HG03565 (cell line): ENCODE data around the gene ZNF33A.
A peak's percentile ranks its signal among the peaks of the same experiment; 100 is the strongest.
"Not testable (repeated sequence)": the region's sequence is repeated elsewhere in the genome, so short reads cannot be mapped to it uniquely, and the experiment has no call there.

Experiments
- ATAC-seq: cut with Tn5 transposase; IDR thresholded peaks from one replicate; pipeline ENCODE4 v1.9.1; 2021; ENCODE audit warnings: mild to moderate bottlenecking, moderate library complexity; ENCODE audit not compliant: unreplicated experiment

ZNF33A gene

DNA sequence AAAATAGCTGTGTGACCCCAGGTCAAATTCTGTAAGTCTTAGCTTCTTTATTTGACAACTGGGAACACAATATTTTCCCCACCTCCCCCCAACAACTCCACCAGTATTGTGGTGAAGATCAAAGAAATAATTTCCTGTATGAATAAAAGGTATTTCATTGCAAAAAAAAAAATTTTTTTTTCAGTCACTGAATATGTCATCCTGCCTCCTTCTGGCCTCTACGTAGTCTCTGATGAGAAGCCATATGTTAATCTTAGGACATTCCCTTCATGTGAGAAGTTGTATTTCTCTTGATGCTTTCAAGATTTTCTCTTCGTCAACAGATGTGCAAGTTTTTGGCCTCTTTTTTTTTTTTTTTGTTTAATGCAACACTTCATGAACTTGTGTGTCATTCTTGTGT lies 33.0 kb downstream of the ZNF33A start:
- no peak for ATAC-seq

DNA sequence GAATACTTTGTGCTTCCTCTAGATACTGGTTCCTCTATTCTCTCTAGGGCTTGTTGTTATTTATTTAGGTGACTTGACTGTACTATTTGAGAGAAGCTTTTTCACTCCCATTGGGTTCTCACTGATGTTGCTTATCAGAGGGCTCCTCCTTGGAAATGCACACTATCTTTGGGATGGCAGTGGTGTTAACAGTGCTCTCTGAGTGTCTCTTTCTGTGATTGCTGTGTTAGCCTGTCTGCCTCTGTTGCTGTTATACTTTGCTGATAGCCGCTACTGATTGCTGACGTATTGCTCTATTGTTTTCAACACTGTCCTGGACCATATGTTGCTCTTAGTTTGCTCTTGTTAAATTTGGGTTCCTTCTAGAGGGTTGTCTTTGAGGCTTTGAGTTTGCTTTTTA lies 34.7 kb downstream of the ZNF33A start:
- ATAC-seq = no peak

DNA sequence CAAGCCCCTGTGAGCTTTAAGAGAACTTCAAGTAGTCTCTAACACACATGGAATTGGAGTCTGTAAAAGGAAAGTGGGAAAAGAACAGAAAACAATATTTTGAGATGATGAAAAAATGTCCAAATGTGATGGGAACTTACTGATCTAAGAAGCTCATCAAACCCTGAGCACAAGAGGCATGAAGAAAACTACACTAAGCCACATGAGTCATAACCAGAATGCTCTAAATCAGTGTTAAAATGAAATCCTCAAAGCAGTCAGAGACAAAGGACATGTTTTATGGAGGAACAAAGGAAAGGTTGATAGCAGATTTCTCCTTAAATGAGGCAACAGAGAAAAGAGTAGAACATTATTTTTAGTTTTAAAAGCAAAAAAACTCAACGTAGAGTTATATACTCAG lies 37.2 kb downstream of the ZNF33A start:
- peak; percentile 92 for ATAC-seq

DNA sequence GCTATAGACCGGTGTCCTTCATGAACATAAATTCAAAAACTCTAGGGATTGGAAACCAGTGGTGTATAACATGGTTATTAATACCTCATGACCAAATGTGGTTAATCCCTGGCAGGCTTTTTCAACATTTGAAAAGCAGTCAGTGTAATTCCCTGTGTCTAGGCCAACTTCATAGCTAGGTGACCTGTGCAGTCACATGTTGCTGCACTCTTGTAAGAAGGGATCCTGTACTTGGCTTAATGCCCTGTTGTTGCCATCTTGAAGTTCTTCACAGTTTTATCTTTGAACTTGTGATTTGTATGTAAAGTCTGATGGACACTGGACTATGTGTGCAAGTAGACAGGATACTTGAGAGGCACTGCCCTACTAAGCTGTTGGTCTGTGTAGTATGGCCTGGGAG lies 39.7 kb downstream of the ZNF33A start:
- no peak for ATAC-seq

DNA sequence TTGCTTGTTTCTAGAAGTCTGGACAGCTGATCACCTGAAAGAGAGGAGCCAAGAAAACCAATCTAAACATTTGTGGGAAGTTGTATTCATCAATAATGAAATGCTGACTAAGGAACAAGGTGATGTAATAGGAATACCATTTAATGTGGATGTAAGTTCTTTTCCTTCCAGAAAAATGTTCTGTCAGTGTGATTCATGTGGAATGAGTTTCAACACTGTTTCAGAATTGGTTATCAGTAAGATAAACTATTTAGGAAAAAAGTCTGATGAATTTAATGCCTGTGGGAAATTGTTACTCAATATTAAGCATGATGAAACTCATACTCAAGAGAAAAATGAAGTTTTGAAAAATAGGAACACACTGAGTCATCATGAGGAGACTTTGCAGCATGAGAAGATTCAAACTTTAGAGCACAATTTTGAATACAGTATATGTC lies 43.9 kb downstream of the ZNF33A start:
- no peak for ATAC-seq

DNA sequence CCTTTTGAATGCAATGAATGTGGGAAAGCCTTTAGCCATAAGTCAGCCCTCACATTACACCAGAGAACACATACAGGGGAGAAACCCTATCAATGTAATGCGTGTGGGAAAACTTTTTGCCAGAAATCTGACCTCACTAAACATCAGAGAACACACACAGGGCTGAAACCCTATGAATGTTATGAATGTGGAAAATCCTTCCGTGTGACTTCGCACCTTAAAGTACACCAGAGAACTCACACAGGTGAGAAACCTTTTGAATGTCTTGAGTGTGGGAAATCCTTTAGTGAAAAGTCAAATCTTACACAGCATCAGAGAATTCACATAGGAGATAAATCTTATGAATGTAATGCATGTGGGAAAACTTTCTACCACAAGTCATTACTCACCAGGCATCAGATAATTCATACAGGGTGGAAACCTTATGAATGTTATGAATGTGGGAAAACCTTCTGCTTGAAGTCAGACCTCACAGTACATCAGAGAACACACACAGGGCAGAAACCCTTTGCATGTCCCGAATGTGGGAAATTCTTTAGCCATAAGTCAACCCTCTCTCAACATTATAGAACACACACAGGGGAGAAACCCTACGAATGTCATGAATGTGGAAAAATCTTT lies 44.9 kb downstream of the ZNF33A start:
- not testable (repeated sequence) for ATAC-seq

DNA sequence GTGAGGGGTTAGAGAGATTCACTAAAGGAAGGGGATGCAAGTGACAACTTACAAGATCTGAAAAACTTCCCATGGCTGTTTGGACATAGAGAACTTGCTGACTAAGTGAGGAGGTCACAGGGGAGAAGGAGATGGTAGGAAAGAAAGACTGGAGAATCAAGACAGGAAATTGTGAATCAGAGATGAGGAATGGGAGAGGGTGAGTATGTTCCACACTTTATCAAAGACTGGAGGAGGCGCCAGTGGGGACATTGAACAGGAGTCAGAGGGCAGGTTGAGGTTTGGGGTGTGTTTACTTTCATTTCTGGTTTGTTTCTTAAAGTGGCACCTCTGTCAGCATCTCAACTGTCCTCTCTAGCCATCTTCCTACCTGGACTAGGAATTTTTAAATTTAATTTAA lies 59.2 kb downstream of the ZNF33A start:
- ATAC-seq = not testable (repeated sequence)

DNA sequence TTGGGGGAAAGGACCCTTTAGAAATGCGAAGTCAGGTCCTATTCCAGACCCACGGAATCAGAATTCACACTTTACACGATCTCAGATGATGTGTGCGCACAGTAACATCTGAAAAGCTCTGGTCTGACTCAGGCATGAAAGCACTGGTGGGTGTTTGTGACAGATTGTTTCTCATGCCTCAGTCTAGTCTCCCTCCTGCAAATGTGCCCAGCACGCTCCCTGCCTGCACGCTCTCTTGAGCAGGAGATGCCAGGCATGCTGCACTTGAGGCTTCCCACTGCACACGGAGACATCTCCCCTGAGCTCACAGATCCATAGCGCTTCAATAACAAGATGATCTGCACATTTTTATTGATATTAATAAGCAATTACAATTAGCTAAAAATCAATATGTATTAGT lies 60.0 kb downstream of the ZNF33A start:
- no peak for ATAC-seq

DNA sequence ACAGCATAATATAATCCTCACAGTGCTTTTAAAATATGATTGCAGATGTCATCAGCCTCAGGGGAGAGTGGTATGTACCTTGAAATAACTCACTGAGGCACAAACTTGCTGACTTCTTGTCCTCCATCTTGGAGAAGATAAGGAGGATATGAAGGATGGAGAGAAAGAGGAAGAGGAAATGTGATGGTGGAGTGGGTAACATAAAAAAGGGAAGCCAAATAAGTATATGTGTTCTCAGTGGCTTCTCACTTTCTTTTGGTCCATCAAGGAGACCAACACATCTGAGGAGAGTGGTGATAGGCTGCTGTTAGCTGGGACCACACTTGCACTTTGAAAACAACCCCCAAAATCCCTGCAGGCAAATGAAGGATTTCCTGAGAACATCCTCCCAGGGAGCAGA lies 62.1 kb downstream of the ZNF33A start:
- no peak for ATAC-seq

DNA sequence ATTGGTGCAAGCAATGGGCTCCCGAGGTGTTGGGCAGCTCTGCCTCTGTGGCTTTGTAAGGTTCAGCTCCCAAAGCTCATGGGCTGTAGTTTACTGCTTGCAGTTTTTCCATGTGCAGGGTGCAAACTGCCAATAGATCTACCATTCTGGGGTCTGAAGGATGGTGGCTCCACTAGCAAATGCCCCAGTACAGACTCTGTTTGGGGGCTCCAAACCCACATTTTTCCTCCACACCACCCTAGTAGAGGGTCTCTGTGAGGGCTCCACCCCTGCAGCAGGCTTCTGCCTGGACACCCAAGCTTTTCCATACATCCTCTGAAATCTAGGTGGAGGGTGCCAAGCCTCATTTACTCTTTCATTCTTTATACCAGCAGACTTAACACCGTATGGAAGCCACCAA lies 66.2 kb downstream of the ZNF33A start:
- ATAC-seq = no peak

DNA sequence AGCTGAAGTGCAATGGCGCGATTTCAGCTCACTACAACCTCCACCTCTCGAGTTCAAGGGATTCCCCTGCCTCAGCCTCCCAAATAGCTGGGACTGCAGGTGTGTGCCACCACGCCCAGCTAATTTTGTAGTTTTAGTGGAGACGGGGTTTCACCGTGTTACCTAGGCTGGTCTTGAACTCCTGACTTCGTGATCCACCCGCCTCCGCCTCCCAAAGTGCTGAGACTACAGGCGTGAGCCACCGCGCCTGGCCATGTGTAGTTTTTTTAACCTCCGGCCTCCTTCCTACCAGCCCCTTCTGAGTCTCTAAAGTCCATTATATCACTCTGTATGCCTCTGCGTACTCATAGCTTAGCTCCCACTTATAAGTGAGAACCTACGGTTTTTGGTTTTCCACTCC lies 82.8 kb downstream of the ZNF33A start:
- ATAC-seq = not testable (repeated sequence)

DNA sequence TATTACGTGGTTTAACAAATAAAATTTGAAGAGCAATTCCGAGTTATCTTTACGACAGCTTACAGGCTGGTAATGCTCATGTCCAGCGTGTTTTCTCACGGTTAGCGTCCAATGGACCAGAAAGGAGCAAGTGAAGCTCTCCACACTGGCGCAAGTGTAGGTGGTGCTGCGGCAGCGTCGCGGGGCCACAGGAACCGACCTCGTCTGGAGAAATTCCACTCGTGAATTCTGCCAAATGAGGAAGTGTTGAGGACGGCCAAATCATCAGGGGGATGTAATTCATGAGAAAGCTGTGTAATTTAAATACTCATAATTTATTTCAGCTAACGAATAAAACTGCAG lies 83.3 kb downstream of the ZNF33A start:
- peak; percentile 3 for ATAC-seq

DNA sequence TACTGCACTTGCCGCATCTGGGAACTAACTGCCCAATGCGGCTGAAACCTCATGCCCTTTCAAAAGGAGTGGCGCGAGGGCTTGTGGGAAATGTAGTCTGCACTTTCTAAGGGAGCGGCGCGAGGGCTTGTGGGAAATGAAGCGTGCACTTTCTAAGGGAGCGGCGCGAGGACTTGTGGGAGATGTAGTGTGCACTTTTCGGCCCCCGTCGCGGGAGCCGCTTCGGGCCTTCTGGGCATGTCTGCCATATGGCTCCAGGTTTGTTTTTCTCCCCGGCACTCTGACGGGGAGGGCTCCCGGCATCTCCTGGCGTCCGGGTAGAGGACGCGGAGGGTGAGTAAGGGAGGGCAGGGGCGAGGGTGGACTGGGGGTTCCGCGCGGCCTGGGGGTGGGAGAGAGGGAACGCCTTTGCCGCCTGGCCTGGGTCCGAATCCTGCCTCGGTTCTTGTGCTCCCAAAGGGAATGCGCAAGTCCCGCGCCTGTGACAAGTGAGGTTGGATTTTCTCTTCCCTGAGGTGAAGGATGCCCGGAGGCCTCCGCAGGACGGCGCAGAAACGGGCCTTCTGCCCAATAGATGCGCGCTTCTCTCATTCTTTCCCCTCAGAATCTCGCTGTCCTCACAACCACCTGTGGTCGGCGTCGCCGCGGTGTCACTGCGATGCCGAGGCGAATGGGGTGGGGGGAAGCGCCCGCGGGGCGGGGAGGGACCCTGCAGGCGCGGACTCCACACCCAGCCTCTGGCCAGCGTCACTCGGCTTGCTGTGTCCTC lies 83.9 kb downstream of the ZNF33A start, which contains the start of gene ZNF37A:
TSS of gene ZNF37A (plus strand) at position 180 of the 769 bp plus-strand sequence. CDS start 2,281 bp downstream, outside the sequence.
- peak; percentile 97 for ATAC-seq

DNA sequence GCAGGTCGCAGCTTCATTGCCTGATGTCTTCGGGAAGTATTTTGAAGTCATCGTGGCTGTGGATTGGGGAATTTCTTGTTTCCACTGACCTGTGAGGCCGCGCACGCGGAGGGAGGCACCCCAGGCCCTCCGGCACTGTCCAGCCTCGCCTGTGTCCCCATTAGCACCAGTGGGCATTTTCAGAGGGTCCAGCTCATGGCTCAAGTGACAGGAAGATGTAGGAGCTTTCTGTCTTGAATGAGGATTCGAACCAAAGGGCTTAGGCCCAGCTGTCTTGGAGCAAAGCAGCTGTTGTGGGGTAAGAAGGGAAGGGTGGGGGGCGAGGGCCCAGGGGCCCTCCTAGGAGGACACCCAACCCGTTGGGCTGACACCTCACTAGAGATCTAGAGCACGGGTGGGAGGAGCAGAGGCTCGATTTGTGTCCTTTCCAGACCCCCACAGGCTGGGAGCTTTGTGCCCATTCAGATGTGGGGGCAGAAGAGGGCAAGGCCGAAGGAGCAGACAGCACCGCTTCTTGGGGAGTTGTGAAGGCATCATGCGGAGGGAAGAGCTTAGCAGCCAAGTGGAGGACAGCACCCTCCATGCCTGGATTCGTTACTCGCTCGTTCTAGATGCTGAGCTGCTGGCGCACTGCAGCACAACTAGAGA lies 84.6 kb downstream of the ZNF33A start:
- no peak for ATAC-seq

DNA sequence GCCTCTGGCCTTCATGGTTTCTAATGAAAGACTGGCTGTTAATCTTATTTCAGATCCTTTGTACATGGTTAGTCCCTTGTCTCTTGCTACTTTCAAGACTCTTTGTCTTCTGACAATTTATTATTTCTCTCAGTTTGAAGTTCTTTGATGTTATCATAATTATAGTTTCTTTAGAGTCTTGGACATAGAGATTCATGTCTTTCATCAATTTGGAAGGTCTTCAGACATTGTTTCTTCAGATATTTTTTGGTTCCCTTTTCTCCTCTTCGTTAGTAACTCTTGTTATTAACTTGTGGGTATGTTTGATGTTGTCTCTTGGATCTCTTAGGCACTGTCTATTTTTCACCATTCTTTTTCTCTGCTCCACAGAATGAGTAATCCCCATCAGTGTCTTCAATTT lies 92.4 kb downstream of the ZNF33A start:
- no peak for ATAC-seq

DNA sequence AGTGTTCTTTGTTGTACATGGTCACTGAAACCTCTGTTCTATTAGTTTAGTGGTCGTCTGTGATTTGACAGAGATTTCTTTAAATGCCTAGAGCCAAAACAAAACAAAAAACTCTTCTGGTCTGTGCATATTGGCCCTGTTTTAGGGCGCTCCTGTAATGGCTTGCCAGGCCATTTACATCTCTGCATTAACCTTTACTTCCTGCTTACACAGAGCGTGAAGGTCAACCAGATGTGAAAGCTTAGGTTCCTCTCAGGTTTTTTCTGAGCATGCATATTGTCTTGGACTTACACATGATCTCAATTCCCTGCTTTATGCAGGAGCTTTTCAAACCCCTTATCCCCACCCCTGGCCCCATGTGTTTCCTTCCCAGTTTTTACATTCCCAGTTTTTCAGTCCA lies 93.3 kb downstream of the ZNF33A start:
- no peak for ATAC-seq

DNA sequence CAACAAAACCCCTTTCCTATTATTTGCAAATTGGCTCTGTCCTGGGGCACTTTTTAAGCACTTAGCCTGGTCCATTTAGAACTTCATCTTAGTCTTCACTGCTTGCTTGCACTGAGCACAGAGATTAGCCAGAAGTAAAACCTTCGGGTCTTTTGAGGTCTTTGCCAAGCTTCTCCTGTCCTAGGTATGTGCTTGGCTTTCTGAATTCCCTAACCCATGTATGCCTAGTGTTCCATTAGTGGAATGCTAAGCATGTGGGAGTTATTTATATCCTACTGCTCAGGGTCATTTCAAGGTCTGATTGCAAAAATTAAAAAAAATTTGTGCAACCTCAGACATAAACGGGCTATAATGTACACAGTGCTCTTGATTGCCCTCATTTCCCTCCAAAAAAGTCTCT lies 101.7 kb downstream of the ZNF33A start:
- ATAC-seq = no peak
